Lung (tissue), 12 donors: ENCODE measurements around the gene SNTB2. TPM values are rescaled to one million over a fixed set of nuclear protein-coding genes. Genes with fewer than 3 reads are reported as not detected.

Experiments used
- ATAC-seq: fragments of 200-7000 bp; cut with Tn5 transposase; one replicate; pipeline ENCODE4 v1.9.1; 2020; ENCODE audit warnings: moderate number of reproducible peaks; ENCODE audit not compliant: insufficient read depth, low FRiP score
- DNase-seq, 3 donors: peaks; one replicate each; pipeline ENCODE4 v3.0.0-alpha.2; 2013 to 2017
- H3K27ac ChIP-seq, 2 donors: one replicate each; pipeline ENCODE4 v1.5.1; 2013; ENCODE audit warnings: mild to moderate bottlenecking in 2 of 2, moderate library complexity in 2 of 2, control low read depth in 1 of 2, inconsistent platforms in 1 of 2, low read depth in 1 of 2, low read length in 1 of 2
- H3K27me3 ChIP-seq, 3 donors: one replicate each; pipeline ENCODE4 v1.5.1; 2013; ENCODE audit warnings: low read length in 2 of 3; ENCODE audit not compliant: control insufficient read depth in 3 of 3, insufficient read depth in 3 of 3
- H3K36me3 ChIP-seq, 4 donors: one replicate each; pipeline ENCODE4 v1.5.1; 2013; ENCODE audit warnings: low read length in 4 of 4, mild to moderate bottlenecking in 1 of 4, moderate library complexity in 1 of 4; ENCODE audit not compliant: control insufficient read depth in 4 of 4, insufficient read depth in 4 of 4
- H3K4me1 ChIP-seq, 5 donors: one replicate each; pipeline ENCODE4 v1.5.1; 2013; ENCODE audit warnings: low read length in 5 of 5, mild to moderate bottlenecking in 2 of 5, moderate library complexity in 1 of 5; ENCODE audit not compliant: control insufficient read depth in 5 of 5, insufficient read depth in 5 of 5
- H3K4me3 ChIP-seq: one replicate; pipeline ENCODE4 v1.5.1; 2013; ENCODE audit warnings: mild to moderate bottlenecking, control low read depth, moderate library complexity
- H3K9ac ChIP-seq, 2 donors: one replicate each; pipeline ENCODE4 v1.5.1; 2013; ENCODE audit warnings: low read length in 2 of 2, control low read depth in 1 of 2; ENCODE audit not compliant: insufficient read depth in 1 of 2
- H3K9me3 ChIP-seq, 4 donors: one replicate each; pipeline ENCODE4 v1.5.1; 2013; ENCODE audit warnings: low read length in 3 of 4, mild to moderate bottlenecking in 1 of 4, moderate library complexity in 1 of 4; ENCODE audit not compliant: control insufficient read depth in 4 of 4, insufficient read depth in 3 of 4
- CTCF ChIP-seq: IDR thresholded peaks from 2 replicates; pipeline ENCODE4 v1.5.1; 2012; ENCODE audit warnings: mild to moderate bottlenecking; ENCODE audit errors: control extremely low read depth, extremely low read depth
- WGBS, 2 donors: extraction: QIAGEN DNeasy Blood & Tissue Kit; methylation state at CpG; one replicate each; pipeline ENCODE4 v1.1.7; 2013; 5-methylcytosine and 5-hydroxymethylcytosine counted together
- polyA plus RNA-seq, 2 donors: library from polyadenylated mRNA; stranded (reverse); fragments of 200-250 nt; gene quantifications; one replicate each; pipeline ENCODE4 v1.2.1, GENCODE V29; 2013
- total RNA-seq, 2 donors: library from RNA; depleted of rRNA in 1 of 2; stranded (reverse); fragments of >200 nt in 1 of 2; gene quantifications; one replicate each; pipeline ENCODE4 v1.2.1, GENCODE V29; 2014 to 2021
- donor health status: control.
- donor health status: control.
- donor health status: Bipolar disorder and iron deficiency.
- donor health status: healthy.
- donor health status: DM: yes; HTN: yes; CAD: no.

SNTB2 gene
- total and polyA plus RNA-seq, 4 donors, result 4.5 to 42.8 (median 19.1) TPM

GRCh38 chr16:69274699-69275235 is 87.8 kb downstream of the SNTB2 start:
- ATAC-seq, result no peak
- TF ChIP-seq CTCF, result no peak
- Histone ChIP-seq H3K9ac (no peak overlapping the region), H3K27me3 (no peaks in the 10 kb centered on the region), H3K4me1 (peaks cover 0 to 31% (median 2%) of the 10 kb centered on the region in 5 donors), H3K4me3 (no peak overlapping the region), H3K9me3 (no peaks in the 10 kb centered on the region), H3K36me3 (peaks cover 0 to 7% (median 3%) of the 10 kb centered on the region in 4 donors), H3K27ac (no peak overlapping the region)
- no peak for DNase-seq
- WGBS, 2 donors, result 83 to 86% methylated on average over 4 of the region's 4 CpGs

GRCh38 chr16:69276148-69277115 is 89.5 kb downstream of the SNTB2 start:
- Histone ChIP-seq H3K36me3 (peaks cover 0 to 7% (median 3%) of the 10 kb centered on the region in 4 donors), H3K4me1 (peaks cover 0 to 31% (median 2%) of the 10 kb centered on the region in 5 donors), H3K27ac (peak overlapping the region in 1 of 2 donors; percentile 6), H3K9me3 (no peaks in the 10 kb centered on the region), H3K4me3 (no peak overlapping the region), H3K27me3 (no peaks in the 10 kb centered on the region), H3K9ac (peak overlapping the region in 1 of 2 donors; percentile 54)
- DNase-seq, result peak; percentile 81 to 94 (median 93)
- TF ChIP-seq CTCF, result no peak
- ATAC-seq, result peak; percentile 72
- WGBS, 2 donors, result 63 to 82% methylated on average over 7 of the region's 7 CpGs

GRCh38 chr16:69277413-69277812 is 90.4 kb downstream of the SNTB2 start:
- DNase-seq, result peak in 1 of 3 donors; percentile 18
- no peaks in the 10 kb centered on the region for H3K27me3 ChIP-seq
- H3K36me3 ChIP-seq, result peaks cover 0 to 7% (median 3%) of the 10 kb centered on the region in 4 donors
- no peak overlapping the region for H3K4me3 ChIP-seq
- H3K27ac ChIP-seq, result no peak overlapping the region
- no peak overlapping the region for H3K9ac ChIP-seq
- no peaks in the 10 kb centered on the region for H3K9me3 ChIP-seq
- peaks cover 0 to 31% (median 2%) of the 10 kb centered on the region in 5 donors for H3K4me1 ChIP-seq
- 38 to 86% methylated on average over 1 of the region's 1 CpG for WGBS, 2 donors
- no peak for ATAC-seq
- TF ChIP-seq CTCF, result no peak
